ENCODE measurements around the gene LMAN2. TPM values are rescaled to one million over a fixed set of nuclear protein-coding genes. Genes with fewer than 3 reads are reported as not detected.

Gene LMAN2
- total RNA-seq, 2 experiments from 2014 or later: 74.5 to 92.1 TPM

- H3K27ac Mint-ChIP-seq: no peak overlapping the region
- no peaks in the 10 kb centered on the region for H3K9me3 Mint-ChIP-seq (ENCODE audit: low read depth)
- ChIA-PET POLR2A (interaction anchor here (1.1 kb wide), 1 partner anchor 11 kb away, joined by 6 read pairs; no protein-coding TSS in a partner anchor), CTCF (interaction anchor here (1.2 to 2.3 kb wide), 3 partner anchors 16 to 56 kb away, joined by 3 to 8 read pairs (median 5); partner anchors contain the start of gene LMAN2)
- no peak overlapping the region for H3K4me3 Mint-ChIP-seq
- ATAC-seq: no peak
- H3K4me1 Mint-ChIP-seq: peaks cover 9% of the 10 kb centered on the region
- no peaks in the 10 kb centered on the region for H3K27me3 Mint-ChIP-seq
- H3K36me3 Mint-ChIP-seq (ENCODE audit: low read depth): peaks cover 47% of the 10 kb centered on the region
- intact Hi-C loops (cut with DNase I, micrococcal nuclease): no loop called here
- DNase-seq: no peak
Measured at GRCh38 chr5:177334781-177335700, 16.4 kb downstream of the LMAN2 start.

GRCh38 chr5:177334155-177334551, 17.3 kb downstream of the LMAN2 start:
- no peak overlapping the region for H3K27ac Mint-ChIP-seq
- POLR2A ChIA-PET: no interaction called here
- H3K4me3 Mint-ChIP-seq: no peak overlapping the region
- CTCF ChIA-PET: interaction anchor here (1.2 to 2.3 kb wide), 2 partner anchors 15 to 56 kb away, joined by 3 to 8 read pairs; no protein-coding TSS in a partner anchor
- no peaks in the 10 kb centered on the region for H3K9me3 Mint-ChIP-seq (ENCODE audit: low read depth)
- intact Hi-C loops (cut with DNase I, micrococcal nuclease): no loop called here
- H3K36me3 Mint-ChIP-seq (ENCODE audit: low read depth): peaks cover 42% of the 10 kb centered on the region
- no peaks in the 10 kb centered on the region for H3K27me3 Mint-ChIP-seq
- ATAC-seq: no peak
- DNase-seq: no peak
- no peaks in the 10 kb centered on the region for H3K4me1 Mint-ChIP-seq

- H3K36me3 Mint-ChIP-seq (ENCODE audit: low read depth): peaks cover 42% of the 10 kb centered on the region
- POLR2A ChIA-PET: no interaction called here
- H3K9me3 Mint-ChIP-seq (ENCODE audit: low read depth): no peaks in the 10 kb centered on the region
- no peak for DNase-seq
- no peaks in the 10 kb centered on the region for H3K4me1 Mint-ChIP-seq
- intact Hi-C loops (cut with DNase I, micrococcal nuclease): no loop called here
- no peak overlapping the region for H3K4me3 Mint-ChIP-seq
- ATAC-seq: no peak
- H3K27ac Mint-ChIP-seq: no peak overlapping the region
- CTCF ChIA-PET: interaction anchor here (2.3 kb wide), 1 partner anchor 14 kb away, joined by 8 read pairs; no protein-coding TSS in a partner anchor
- no peaks in the 10 kb centered on the region for H3K27me3 Mint-ChIP-seq
Measured at GRCh38 chr5:177333420-177334154, 17.9 kb downstream of the LMAN2 start.

- ChIA-PET POLR2A (no interaction called here), CTCF (interaction anchor here (2.3 kb wide), 1 partner anchor 14 kb away, joined by 8 read pairs; no protein-coding TSS in a partner anchor)
- H3K27me3 Mint-ChIP-seq: no peaks in the 10 kb centered on the region
- DNase-seq: no peak
- no peak overlapping the region for H3K27ac Mint-ChIP-seq
- intact Hi-C loops (cut with DNase I, micrococcal nuclease): no loop called here
- H3K4me1 Mint-ChIP-seq: peaks cover 5% of the 10 kb centered on the region
- H3K4me3 Mint-ChIP-seq: no peak overlapping the region
- no peaks in the 10 kb centered on the region for H3K9me3 Mint-ChIP-seq (ENCODE audit: low read depth)
- H3K36me3 Mint-ChIP-seq (ENCODE audit: low read depth): peaks cover 42% of the 10 kb centered on the region
- no peak for ATAC-seq
Measured at GRCh38 chr5:177332896-177333260, 18.6 kb downstream of the LMAN2 start.

GRCh38 chr5:177332031-177332895, 19.2 kb downstream of the LMAN2 start:
- H3K4me3 Mint-ChIP-seq: no peak overlapping the region
- no peaks in the 10 kb centered on the region for H3K27me3 Mint-ChIP-seq

GRCh38 chr5:177330991-177331842, 20.3 kb downstream of the LMAN2 start:
- Mint-ChIP-seq H3K36me3 (ENCODE audit: low read depth) (peaks cover 37% of the 10 kb centered on the region), H3K9me3 (ENCODE audit: low read depth) (no peaks in the 10 kb centered on the region), H3K27ac (no peak overlapping the region), H3K27me3 (no peaks in the 10 kb centered on the region), H3K4me1 (peaks cover 7% of the 10 kb centered on the region), H3K4me3 (no peak overlapping the region)
- DNase-seq (no peak), ATAC-seq (no peak)
- intact Hi-C loops (cut with DNase I, micrococcal nuclease): no loop called here
- ChIA-PET CTCF (interaction anchor here (1.0 kb wide), 1 partner anchor 71 kb away, joined by 3 read pairs; no protein-coding TSS in a partner anchor), POLR2A (no interaction called here)

More at GRCh38 chr5:177332031-177332895, 19.2 kb downstream of the LMAN2 start:
- intact Hi-C loops (cut with DNase I, micrococcal nuclease): no loop called here
- ATAC-seq: no peak
- peaks cover 7% of the 10 kb centered on the region for H3K4me1 Mint-ChIP-seq
- CTCF ChIA-PET: interaction anchor here (2.3 kb wide), 1 partner anchor 13 kb away, joined by 8 read pairs; no protein-coding TSS in a partner anchor
- DNase-seq: no peak
- no peaks in the 10 kb centered on the region for H3K9me3 Mint-ChIP-seq (ENCODE audit: low read depth)
- H3K36me3 Mint-ChIP-seq (ENCODE audit: low read depth): peaks cover 42% of the 10 kb centered on the region
- no peak overlapping the region for H3K27ac Mint-ChIP-seq
- POLR2A ChIA-PET: no interaction called here

- peaks cover 7% of the 10 kb centered on the region for H3K4me1 Mint-ChIP-seq
- H3K27me3 Mint-ChIP-seq: no peaks in the 10 kb centered on the region
- H3K36me3 Mint-ChIP-seq (ENCODE audit: low read depth): peaks cover 25% of the 10 kb centered on the region
- H3K27ac Mint-ChIP-seq: no peak overlapping the region
- no peaks in the 10 kb centered on the region for H3K9me3 Mint-ChIP-seq (ENCODE audit: low read depth)
- H3K4me3 Mint-ChIP-seq: no peak overlapping the region
- ChIA-PET POLR2A (interaction anchor here (0.7 kb wide), 1 partner anchor 119 kb away, joined by 7 read pairs; no protein-coding TSS in a partner anchor), CTCF (no interaction called here)
- DNase-seq (no peak), ATAC-seq (no peak)
- intact Hi-C loops (cut with DNase I, micrococcal nuclease): no loop called here
Measured at GRCh38 chr5:177329883-177330282, 21.6 kb downstream of the LMAN2 start.

GRCh38 chr5:177328545-177329231, 22.8 kb downstream of the LMAN2 start:
- ChIA-PET POLR2A (no interaction called here), CTCF (interaction anchor here (0.8 to 2.0 kb wide), 4 partner anchors 9 to 27 kb away, joined by 3 to 5 read pairs (median 5); no protein-coding TSS in a partner anchor)
- no peak overlapping the region for H3K27ac Mint-ChIP-seq
- H3K36me3 Mint-ChIP-seq (ENCODE audit: low read depth): peaks cover 18% of the 10 kb centered on the region
- no peak overlapping the region for H3K4me3 Mint-ChIP-seq
- no peaks in the 10 kb centered on the region for H3K27me3 Mint-ChIP-seq
- ATAC-seq: no peak
- DNase-seq: no peak
- peaks cover 9% of the 10 kb centered on the region for H3K4me1 Mint-ChIP-seq
- no peaks in the 10 kb centered on the region for H3K9me3 Mint-ChIP-seq (ENCODE audit: low read depth)
- intact Hi-C loops (cut with DNase I, micrococcal nuclease): no loop called here

GRCh38 chr5:177327539-177328522, 23.6 kb downstream of the LMAN2 start:
- no peaks in the 10 kb centered on the region for H3K9me3 Mint-ChIP-seq (ENCODE audit: low read depth)
- H3K4me1 Mint-ChIP-seq: peaks cover 9% of the 10 kb centered on the region
- H3K4me3 Mint-ChIP-seq: peak overlapping the region; percentile 28
- CTCF ChIA-PET: interaction anchor here (0.8 to 2.0 kb wide), 6 partner anchors 8 to 26 kb away, joined by 3 to 9 read pairs (median 5); no protein-coding TSS in a partner anchor
- H3K36me3 Mint-ChIP-seq (ENCODE audit: low read depth): peaks cover 13% of the 10 kb centered on the region
- POLR2A ChIA-PET: no interaction called here
- intact Hi-C loops (cut with DNase I, micrococcal nuclease): no loop called here
- ATAC-seq: peak; percentile 73
- H3K27me3 Mint-ChIP-seq: no peaks in the 10 kb centered on the region
- no peak for DNase-seq
- no peak overlapping the region for H3K27ac Mint-ChIP-seq

All from activated CD4-positive, alpha-beta T cell treated with anti-CD3 and anti-CD28 coated beads for 36 hours (primary cell).